ENCODE data around the gene LIMS2. TPM values are rescaled to one million over a fixed set of nuclear protein-coding genes. Genes with fewer than 3 reads are reported as not detected.
A peak's percentile ranks its signal among the peaks of the same experiment; 100 is the strongest.

The LIMS2 gene
- total RNA-seq, 2 experiments from 2014 or later: 6.1 to 7.0 TPM

DNA sequence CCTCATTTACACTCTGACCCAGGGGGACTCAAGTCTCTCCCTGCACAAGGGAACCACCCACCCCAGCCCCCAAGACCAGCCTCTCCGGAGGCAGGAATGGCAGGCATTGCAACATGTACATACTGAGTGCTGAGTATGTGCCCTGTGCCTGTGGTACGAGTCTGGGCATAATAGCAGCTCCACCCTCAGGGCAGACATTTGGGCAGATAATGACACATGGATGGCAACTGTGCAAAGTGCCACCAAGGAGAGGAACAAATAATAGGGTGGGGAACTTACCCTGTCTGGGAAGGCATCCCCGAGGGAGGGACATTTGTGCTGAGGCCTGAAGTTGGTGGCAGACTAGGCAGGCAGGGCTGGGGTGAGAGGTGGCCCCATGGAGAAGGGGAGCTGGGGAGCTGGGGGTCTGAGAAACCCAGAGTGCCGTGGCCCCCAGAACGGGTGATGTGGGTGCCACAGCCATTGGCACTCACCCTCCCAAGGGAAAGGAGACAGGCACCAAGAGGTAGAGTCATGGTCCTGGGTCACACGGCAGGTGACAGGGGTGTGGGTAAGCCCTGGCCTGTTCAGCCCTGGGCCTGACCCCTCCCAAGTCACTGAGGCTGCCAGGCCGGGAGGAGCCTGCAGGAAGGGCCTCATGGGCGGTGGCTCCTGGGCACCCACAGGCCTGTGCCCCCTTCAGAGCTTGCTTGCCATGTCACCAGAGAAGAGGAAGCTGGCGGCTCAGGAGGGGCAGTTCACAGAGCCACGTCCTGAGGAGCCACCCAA lies 45.0 kb downstream of the LIMS2 start:
- H3K4me1 Mint-ChIP-seq (ENCODE audit: low read depth): peaks cover 28% of the 10 kb centered on the region
- Histone ChIP-seq H3K9me3 (ENCODE audit: control insufficient read depth in 1 of 2, insufficient read depth in 1 of 2, low read length in 2 of 2) (no peaks in the 10 kb centered on the region), H3K36me3 (ENCODE audit: insufficient read depth, low read length) (no peaks in the 10 kb centered on the region), H3K4me3 (ENCODE audit: low read length) (no peak overlapping the region), H3K4me1 (ENCODE audit: insufficient read depth, low read length) (peaks cover 43% of the 10 kb centered on the region), H3K27ac (ENCODE audit: low read depth in 1 of 2, low read length in 2 of 2) (no peak overlapping the region), H3K27me3 (ENCODE audit: control insufficient read depth in 1 of 2, insufficient read depth in 2 of 2, low read length in 2 of 2) (no peaks in the 10 kb centered on the region)
- peak in 1 of 14 experiments; percentile 27 for DNase-seq
- peak overlapping the region; percentile 57 for H3K27ac Mint-ChIP-seq
- no peaks in the 10 kb centered on the region for H3K9me3 Mint-ChIP-seq
- POLR2A ChIA-PET: interaction anchor here (1.7 kb wide), 1 partner anchor 10 kb away, joined by 7 read pairs; no protein-coding TSS in a partner anchor
- no peak for ATAC-seq (ENCODE audit: poor library complexity)
- H3K36me3 Mint-ChIP-seq (ENCODE audit: low read depth): no peaks in the 10 kb centered on the region
- intact Hi-C loops (cut with DNase I, micrococcal nuclease): no loop called here
- TF ChIP-seq, protein P1, sequence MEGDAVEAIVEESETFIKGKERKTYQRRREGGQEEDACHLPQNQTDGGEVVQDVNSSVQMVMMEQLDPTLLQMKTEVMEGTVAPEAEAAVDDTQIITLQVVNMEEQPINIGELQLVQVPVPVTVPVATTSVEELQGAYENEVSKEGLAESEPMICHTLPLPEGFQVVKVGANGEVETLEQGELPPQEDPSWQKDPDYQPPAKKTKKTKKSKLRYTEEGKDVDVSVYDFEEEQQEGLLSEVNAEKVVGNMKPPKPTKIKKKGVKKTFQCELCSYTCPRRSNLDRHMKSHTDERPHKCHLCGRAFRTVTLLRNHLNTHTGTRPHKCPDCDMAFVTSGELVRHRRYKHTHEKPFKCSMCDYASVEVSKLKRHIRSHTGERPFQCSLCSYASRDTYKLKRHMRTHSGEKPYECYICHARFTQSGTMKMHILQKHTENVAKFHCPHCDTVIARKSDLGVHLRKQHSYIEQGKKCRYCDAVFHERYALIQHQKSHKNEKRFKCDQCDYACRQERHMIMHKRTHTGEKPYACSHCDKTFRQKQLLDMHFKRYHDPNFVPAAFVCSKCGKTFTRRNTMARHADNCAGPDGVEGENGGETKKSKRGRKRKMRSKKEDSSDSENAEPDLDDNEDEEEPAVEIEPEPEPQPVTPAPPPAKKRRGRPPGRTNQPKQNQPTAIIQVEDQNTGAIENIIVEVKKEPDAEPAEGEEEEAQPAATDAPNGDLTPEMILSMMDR (IDR thresholded peaks at IDR 0.05): no peak
- CTCF ChIA-PET: no interaction called here
- H3K27me3 Mint-ChIP-seq: no peaks in the 10 kb centered on the region
- H3K4me3 Mint-ChIP-seq: no peak overlapping the region

DNA sequence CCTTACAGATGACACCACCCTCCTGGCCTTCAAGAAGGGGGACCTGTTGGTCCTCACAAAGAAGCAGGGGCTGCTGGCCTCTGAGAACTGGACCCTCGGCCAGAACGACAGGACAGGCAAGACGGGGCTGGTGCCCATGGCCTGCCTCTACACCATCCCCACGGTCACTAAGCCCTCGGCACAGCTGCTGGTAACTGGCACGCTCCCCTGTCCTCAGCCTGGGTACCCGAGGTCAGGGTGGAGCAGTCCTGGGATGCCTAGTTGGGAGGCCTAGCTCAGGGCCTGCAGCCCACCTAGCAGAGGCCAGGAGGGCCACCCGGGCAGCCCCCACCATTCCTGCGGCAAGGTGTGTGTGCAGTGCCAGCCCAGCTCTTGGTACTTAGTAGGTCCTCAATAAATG lies 45.7 kb downstream of the LIMS2 start:
- no peak overlapping the region for H3K27ac ChIP-seq (ENCODE audit: low read depth in 1 of 2, low read length in 2 of 2)
- Mint-ChIP-seq H3K4me1 (ENCODE audit: low read depth) (peaks cover 22% of the 10 kb centered on the region), H3K36me3 (ENCODE audit: low read depth) (no peaks in the 10 kb centered on the region), H3K9me3 (no peaks in the 10 kb centered on the region), H3K27me3 (no peaks in the 10 kb centered on the region), H3K4me3 (no peak overlapping the region), H3K27ac (no peak overlapping the region)
- H3K4me3 ChIP-seq (ENCODE audit: low read length): no peak overlapping the region
- ATAC-seq (ENCODE audit: poor library complexity) (no peak), DNase-seq (no peak)
- peaks cover 37% of the 10 kb centered on the region for H3K4me1 ChIP-seq (ENCODE audit: insufficient read depth, low read length)
- ChIA-PET POLR2A (no interaction called here), CTCF (no interaction called here)
- TF ChIP-seq, protein P1 (IDR thresholded peaks at IDR 0.05): no peak
- no peaks in the 10 kb centered on the region for H3K36me3 ChIP-seq (ENCODE audit: insufficient read depth, low read length)
- H3K27me3 ChIP-seq (ENCODE audit: control insufficient read depth in 1 of 2, insufficient read depth in 2 of 2, low read length in 2 of 2): no peaks in the 10 kb centered on the region
- intact Hi-C loops (cut with DNase I, micrococcal nuclease): no loop called here
- no peaks in the 10 kb centered on the region for H3K9me3 ChIP-seq (ENCODE audit: control insufficient read depth in 1 of 2, insufficient read depth in 1 of 2, low read length in 2 of 2)

DNA sequence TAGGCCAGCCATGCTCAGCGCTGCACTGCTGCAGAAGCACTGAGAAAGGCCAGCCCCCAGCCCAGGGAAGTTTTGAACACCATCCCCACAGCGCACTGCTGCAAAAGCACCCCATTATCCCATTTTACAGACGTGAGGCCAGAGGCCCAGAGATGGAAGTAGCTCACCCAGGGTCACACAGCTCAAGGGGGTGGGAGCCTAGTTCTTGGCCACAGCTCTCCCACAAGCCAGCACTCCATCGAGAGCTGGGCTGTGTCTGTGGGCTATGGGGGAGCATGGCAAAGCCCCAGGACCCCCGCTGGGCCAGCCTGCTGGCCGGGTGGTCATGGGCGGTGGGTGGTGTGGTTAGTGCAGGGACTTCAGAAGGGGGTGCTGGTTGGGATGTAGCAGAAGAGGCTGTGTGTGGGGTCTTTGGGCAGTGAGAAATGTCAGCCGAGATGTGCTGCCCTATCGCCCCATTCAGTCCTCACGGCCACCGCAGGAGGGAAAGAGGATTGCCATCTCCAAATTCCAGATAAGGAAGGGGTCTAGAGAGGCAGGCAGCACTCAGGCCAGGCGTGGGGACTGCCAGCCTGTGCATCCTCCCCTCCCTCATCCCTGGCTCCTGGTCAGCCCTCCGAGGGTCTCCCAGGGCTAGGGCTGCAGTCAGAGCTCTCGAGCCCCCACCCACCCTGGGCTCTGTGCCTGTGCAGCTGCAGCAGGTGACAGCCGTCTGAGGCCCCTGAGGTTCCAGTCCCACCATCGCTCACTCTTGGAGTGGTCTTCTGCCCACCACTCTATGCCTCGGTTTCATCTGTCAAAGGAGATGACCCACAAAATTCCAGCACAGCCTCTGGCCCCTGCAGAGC lies 46.3 kb downstream of the LIMS2 start:
- Mint-ChIP-seq H3K9me3 (no peaks in the 10 kb centered on the region), H3K4me3 (no peak overlapping the region), H3K27ac (no peak overlapping the region), H3K36me3 (ENCODE audit: low read depth) (no peaks in the 10 kb centered on the region), H3K27me3 (no peaks in the 10 kb centered on the region), H3K4me1 (ENCODE audit: low read depth) (peaks cover 21% of the 10 kb centered on the region)
- ATAC-seq (ENCODE audit: poor library complexity) (no peak), DNase-seq (no peak)
- no peak overlapping the region for H3K4me3 ChIP-seq (ENCODE audit: low read length)
- TF ChIP-seq, protein P1 (IDR thresholded peaks at IDR 0.05): no peak
- intact Hi-C loops (cut with DNase I, micrococcal nuclease): no loop called here
- H3K4me1 ChIP-seq (ENCODE audit: insufficient read depth, low read length): peaks cover 30% of the 10 kb centered on the region
- ChIA-PET CTCF (no interaction called here), POLR2A (no interaction called here)
- no peak overlapping the region for H3K27ac ChIP-seq (ENCODE audit: low read depth in 1 of 2, low read length in 2 of 2)
- H3K27me3 ChIP-seq (ENCODE audit: control insufficient read depth in 1 of 2, insufficient read depth in 2 of 2, low read length in 2 of 2): no peaks in the 10 kb centered on the region
- H3K9me3 ChIP-seq (ENCODE audit: control insufficient read depth in 1 of 2, insufficient read depth in 1 of 2, low read length in 2 of 2): no peaks in the 10 kb centered on the region
- no peaks in the 10 kb centered on the region for H3K36me3 ChIP-seq (ENCODE audit: insufficient read depth, low read length)
